HT1080 (cell line): ENCODE measurements around the gene KRTAP19-3. TPM values are rescaled to one million over a fixed set of nuclear protein-coding genes. Genes with fewer than 3 reads are reported as not detected.

Source experiments
- small RNA-seq: library from RNA; depleted of rRNA; stranded (forward); fragments of <200 nt; gene quantifications from one replicate; pipeline ENCODE3, GENCODE V24; 2014
- total RNA-seq: library from RNA; depleted of rRNA; stranded (reverse); fragments of >200 nt; shearing (Covaris generic); gene quantifications from 2 replicates; pipeline ENCODE4 v1.2.3, GENCODE V29; 2014; rRNA removed

The KRTAP19-3 gene
- total RNA-seq, 1 experiment from 2014 or later: not detected

Small RNA genes within 50 kb of the gene (small RNA-seq; reads per million reads assigned to genes)
- not detected for gene AP000567.1
- gene KRTAP19-10P: not detected
- not detected for gene KRTAP19-11P
- gene KRTAP19-9P: not detected

Other genes with a start within 250 kb of the KRTAP19-3 start
- not detected in 2 replicates for gene KRTAP24-1, start 209.1 kb downstream of the KRTAP19-3 start, total RNA-seq
- gene KRTAP25-1, start 202.5 kb downstream of the KRTAP19-3 start, total RNA-seq: not detected in 2 replicates
- not detected in 2 replicates for gene KRTAP26-1, start 171.7 kb downstream of the KRTAP19-3 start, total RNA-seq
- not detected in 2 replicates for gene KRTAP27-1, start 154.3 kb downstream of the KRTAP19-3 start, total RNA-seq
- not detected in 2 replicates for gene KRTAP23-1, start 143.4 kb downstream of the KRTAP19-3 start, total RNA-seq
- gene KRTAP13-2, start 119.7 kb downstream of the KRTAP19-3 start, total RNA-seq: not detected in 2 replicates
- not detected in 2 replicates for gene KRTAP13-1, start 96.0 kb downstream of the KRTAP19-3 start, total RNA-seq
- gene KRTAP13-3, start 66.1 kb downstream of the KRTAP19-3 start, total RNA-seq: not detected in 2 replicates
- gene KRTAP13-4, start 61.8 kb downstream of the KRTAP19-3 start, total RNA-seq: not detected in 2 replicates
- gene KRTAP15-1, start 51.7 kb downstream of the KRTAP19-3 start, total RNA-seq: not detected in 2 replicates
- not detected in 2 replicates for gene KRTAP19-1, start 11.6 kb downstream of the KRTAP19-3 start, total RNA-seq
- not detected in 2 replicates for gene KRTAP19-2, start 4.6 kb downstream of the KRTAP19-3 start, total RNA-seq
- not detected in 2 replicates for gene KRTAP19-4, start 5.2 kb upstream of the KRTAP19-3 start, total RNA-seq
- gene KRTAP19-5, start 10.1 kb upstream of the KRTAP19-3 start, total RNA-seq: not detected in 2 replicates
- gene KRTAP19-6, start 49.9 kb upstream of the KRTAP19-3 start, total RNA-seq: not detected in 2 replicates
- not detected in 2 replicates for gene KRTAP19-7, start 69.3 kb upstream of the KRTAP19-3 start, total RNA-seq
- gene KRTAP22-2, start 98.4 kb upstream of the KRTAP19-3 start, total RNA-seq: not detected in 2 replicates
- not detected in 2 replicates for gene KRTAP6-3, start 100.4 kb upstream of the KRTAP19-3 start, total RNA-seq
- not detected in 2 replicates for gene KRTAP6-2, start 106.9 kb upstream of the KRTAP19-3 start, total RNA-seq
- not detected in 2 replicates for gene KRTAP22-1, start 109.1 kb upstream of the KRTAP19-3 start, total RNA-seq
- gene KRTAP6-1, start 121.9 kb upstream of the KRTAP19-3 start, total RNA-seq: not detected in 2 replicates
- not detected in 2 replicates for gene KRTAP20-1, start 124.4 kb upstream of the KRTAP19-3 start, total RNA-seq
- gene KRTAP20-4, start 128.6 kb upstream of the KRTAP19-3 start, total RNA-seq: not detected in 2 replicates
- gene KRTAP20-2, start 143.2 kb upstream of the KRTAP19-3 start, total RNA-seq: not detected in 2 replicates
- not detected in 2 replicates for gene KRTAP20-3, start 150.9 kb upstream of the KRTAP19-3 start, total RNA-seq
- not detected in 2 replicates for gene KRTAP21-3, start 226.8 kb upstream of the KRTAP19-3 start, total RNA-seq